B cell (primary cell): ENCODE results near the gene CRYZ.

Source experiments
- EZH2 ChIP-seq: IDR thresholded peaks from 2 replicates; pipeline ENCODE4 v1.6.1; 2012; ENCODE audit warnings: borderline replicate concordance, low read depth, mild to moderate bottlenecking, moderate library complexity, low read length; ENCODE audit not compliant: insufficient read depth, poor library complexity, severe bottlenecking
- TF ChIP-seq, protein P1 (sequence below): fragments of 200-600 bp; IDR thresholded peaks from one replicate; pipeline ENCODE4 v1.8.0; 2022; ENCODE audit warnings: antibody characterized with exemption, mild to moderate bottlenecking

- TF ChIP-seq, protein P1, sequence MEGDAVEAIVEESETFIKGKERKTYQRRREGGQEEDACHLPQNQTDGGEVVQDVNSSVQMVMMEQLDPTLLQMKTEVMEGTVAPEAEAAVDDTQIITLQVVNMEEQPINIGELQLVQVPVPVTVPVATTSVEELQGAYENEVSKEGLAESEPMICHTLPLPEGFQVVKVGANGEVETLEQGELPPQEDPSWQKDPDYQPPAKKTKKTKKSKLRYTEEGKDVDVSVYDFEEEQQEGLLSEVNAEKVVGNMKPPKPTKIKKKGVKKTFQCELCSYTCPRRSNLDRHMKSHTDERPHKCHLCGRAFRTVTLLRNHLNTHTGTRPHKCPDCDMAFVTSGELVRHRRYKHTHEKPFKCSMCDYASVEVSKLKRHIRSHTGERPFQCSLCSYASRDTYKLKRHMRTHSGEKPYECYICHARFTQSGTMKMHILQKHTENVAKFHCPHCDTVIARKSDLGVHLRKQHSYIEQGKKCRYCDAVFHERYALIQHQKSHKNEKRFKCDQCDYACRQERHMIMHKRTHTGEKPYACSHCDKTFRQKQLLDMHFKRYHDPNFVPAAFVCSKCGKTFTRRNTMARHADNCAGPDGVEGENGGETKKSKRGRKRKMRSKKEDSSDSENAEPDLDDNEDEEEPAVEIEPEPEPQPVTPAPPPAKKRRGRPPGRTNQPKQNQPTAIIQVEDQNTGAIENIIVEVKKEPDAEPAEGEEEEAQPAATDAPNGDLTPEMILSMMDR: no peak
- no peak for TF ChIP-seq EZH2
Observed at GRCh38 chr1:74699331-74699730, 33.5 kb downstream of the CRYZ start.
